ENCODE data around the gene FRG2C.
"Not testable (repeated sequence)": the region's sequence is repeated elsewhere in the genome, so short reads cannot be mapped to it uniquely, and the experiment has no call there.

- not testable (repeated sequence) for TF ChIP-seq CTCF (conservative IDR thresholded peaks at IDR 0.05; ENCODE audit: low read depth, low read length); EZH2 (IDR thresholded peaks at IDR 0.05; ENCODE audit: low read length, unreplicated experiment)
Observed at GRCh38 chr3:75670298-75671286, 6.5 kb downstream of the FRG2C start.

All from PC-3 (cell line).